PFSK-1 (cell line): ENCODE measurements around the gene ITGA11.

ENCODE experiments used
- FOXP2 ChIP-seq: optimal IDR thresholded peaks from 2 replicates; pipeline ENCODE3; 2011; ENCODE audit warnings: borderline replicate concordance, control low read depth, inconsistent platforms; ENCODE audit not compliant: insufficient read depth; ENCODE audit errors: extremely low read length, extremely low read depth
- POLR2AphosphoS5 ChIP-seq: IDR thresholded peaks from 2 replicates; pipeline ENCODE4 v1.6.1; 2012; ENCODE audit warnings: low read depth, mild to moderate bottlenecking, control low read depth, low read length, moderate library complexity
- REST ChIP-seq, 2 experiments: IDR thresholded peaks; 2 replicates each; pipeline versions ENCODE4 v1.6.1 to v1.8.0; 2011 to 2012; ENCODE audit warnings: low read depth in 2 of 2, low read length in 2 of 2, control low read depth in 1 of 2, inconsistent platforms in 1 of 2, mild to moderate bottlenecking in 1 of 2, moderate library complexity in 1 of 2; ENCODE audit not compliant: insufficient read depth in 1 of 2
- SIN3A ChIP-seq: IDR thresholded peaks from 2 replicates; pipeline ENCODE4 v1.6.1; 2012; ENCODE audit warnings: mild to moderate bottlenecking, low read length, moderate library complexity, borderline replicate concordance; ENCODE audit not compliant: insufficient read depth
- TAF1 ChIP-seq: IDR thresholded peaks from 2 replicates; pipeline ENCODE4 v1.6.1; 2012; ENCODE audit warnings: low read length, control low read depth, borderline replicate concordance; ENCODE audit not compliant: insufficient read depth

The ITGA11 gene

GRCh38 chr15:68416158-68416535 lies 15.8 kb downstream of the ITGA11 start:
- TF ChIP-seq REST (IDR thresholded peaks at IDR 0.05; ENCODE audit: insufficient read depth in 1 of 2, low read depth in 2 of 2, low read length in 2 of 2) (no peak), FOXP2 (no peak), SIN3A (no peak), POLR2AphosphoS5 (no peak), TAF1 (no peak)

GRCh38 chr15:68415501-68416157 lies 16.3 kb downstream of the ITGA11 start:
- TF ChIP-seq SIN3A (no peak), FOXP2 (no peak), POLR2AphosphoS5 (no peak), REST (IDR thresholded peaks at IDR 0.05; ENCODE audit: insufficient read depth in 1 of 2, low read depth in 2 of 2, low read length in 2 of 2) (no peak), TAF1 (no peak)

GRCh38 chr15:68415061-68415460 lies 16.9 kb downstream of the ITGA11 start:
- TF ChIP-seq TAF1: no peak
- TF ChIP-seq SIN3A: no peak
- TF ChIP-seq FOXP2: no peak
- TF ChIP-seq REST (IDR thresholded peaks at IDR 0.05; ENCODE audit: insufficient read depth in 1 of 2, low read depth in 2 of 2, low read length in 2 of 2): no peak
- TF ChIP-seq POLR2AphosphoS5: no peak

- no peak for TF ChIP-seq POLR2AphosphoS5
- no peak for TF ChIP-seq REST (IDR thresholded peaks at IDR 0.05; ENCODE audit: insufficient read depth in 1 of 2, low read depth in 2 of 2, low read length in 2 of 2)
- no peak for TF ChIP-seq SIN3A
- TF ChIP-seq TAF1: no peak
- no peak for TF ChIP-seq FOXP2
These were observed 17.4 kb downstream of the ITGA11 start for GRCh38 chr15:68414591-68414990.

GRCh38 chr15:68414206-68414555 lies 17.8 kb downstream of the ITGA11 start:
- no peak for TF ChIP-seq POLR2AphosphoS5
